Cardiac muscle cell (in vitro differentiated cells and primary cell): Measurements from ENCODE around the gene GTPBP6. TPM values are rescaled to one million over a fixed set of nuclear protein-coding genes. Genes with fewer than 3 reads are reported as not detected.
"Not testable (repeated sequence)": the region's sequence is repeated elsewhere in the genome, so short reads cannot be mapped to it uniquely, and the experiment has no call there.

Source experiments
- DNase-seq, 2 donors: peaks; one replicate each; pipeline versions ENCODE4 v3.0.0 to v3.0.0-alpha.2; 2010 to 2017; ENCODE audit warnings: low read depth in 1 of 2, low spot score in 1 of 2
- H3K27ac ChIP-seq: fragments of 200-600 bp; sonication (generic); 2 replicates; pipeline ENCODE4 v1.5.1; 2016
- H3K27me3 ChIP-seq: fragments of 200-600 bp; sonication (generic); 2 replicates; pipeline ENCODE4 v1.6.0; 2016; ENCODE audit warnings: control low read depth
- H3K36me3 ChIP-seq: fragments of 200-600 bp; sonication (generic); 2 replicates; pipeline ENCODE4 v1.5.1; 2016; ENCODE audit warnings: control low read depth
- H3K4me1 ChIP-seq: fragments of 200-600 bp; sonication (generic); 2 replicates; pipeline ENCODE4 v1.8.1; 2017; ENCODE audit warnings: low read depth, mild to moderate bottlenecking, mixed run types
- H3K4me3 ChIP-seq: fragments of 200-600 bp; sonication (generic); 2 replicates; pipeline ENCODE4 v1.5.1; 2016; ENCODE audit warnings: mild to moderate bottlenecking
- H3K9me3 ChIP-seq: fragments of 200-600 bp; sonication (generic); 2 replicates; pipeline ENCODE4 v1.5.1; 2017; ENCODE audit warnings: low read depth, mild to moderate bottlenecking, control low read depth
- CTCF ChIP-seq: IDR thresholded peaks from 2 replicates; pipeline ENCODE4 v1.5.1; 2012; ENCODE audit warnings: low read depth, mild to moderate bottlenecking, low read length
- polyA plus RNA-seq: library from polyadenylated mRNA; unstranded; fragments of >200 nt; fragmentation: Nextera tagmentation; extraction: Ambion mirVana; gene quantifications from 2 replicates; pipeline ENCODE4 v1.2.1, GENCODE V29; 2016
- total RNA-seq: library from RNA; depleted of rRNA; stranded (reverse); fragments of >200 nt; gene quantifications from 2 replicates; pipeline ENCODE4 v1.2.3, GENCODE V29; 2016

Gene GTPBP6
- total and polyA plus RNA-seq, 2 experiments from 2014 or later, result 59.2 to 60.9 TPM

GRCh38 chrX:267771-268261, 50.8 kb downstream of the GTPBP6 start:
- DNase-seq, result no peak
- Histone ChIP-seq H3K36me3 (no peaks in the 10 kb centered on the region), H3K9me3 (no peaks in the 10 kb centered on the region), H3K4me1 (peaks cover 3% of the 10 kb centered on the region), H3K27ac (no peak overlapping the region), H3K27me3 (no peaks in the 10 kb centered on the region), H3K4me3 (no peak overlapping the region)
- TF ChIP-seq CTCF, result no peak

- Histone ChIP-seq H3K4me3 (no peak overlapping the region), H3K4me1 (peaks cover 19% of the 10 kb centered on the region), H3K9me3 (no peaks in the 10 kb centered on the region), H3K36me3 (no peaks in the 10 kb centered on the region), H3K27ac (no peak overlapping the region), H3K27me3 (no peaks in the 10 kb centered on the region)
- TF ChIP-seq CTCF, result no peak
- DNase-seq, result no peak
Measured at GRCh38 chrX:265502-265901, 53.1 kb downstream of the GTPBP6 start.

GRCh38 chrX:264634-265455, 53.8 kb downstream of the GTPBP6 start:
- Histone ChIP-seq H3K4me1 (peaks cover 19% of the 10 kb centered on the region), H3K27ac (no peak overlapping the region), H3K27me3 (no peaks in the 10 kb centered on the region), H3K4me3 (no peak overlapping the region), H3K9me3 (no peaks in the 10 kb centered on the region), H3K36me3 (no peaks in the 10 kb centered on the region)
- no peak for TF ChIP-seq CTCF
- peak in 1 of 2 donors; percentile 89 for DNase-seq

GRCh38 chrX:264006-264405, 54.6 kb downstream of the GTPBP6 start:
- H3K27me3 ChIP-seq, H3K9me3 ChIP-seq, H3K4me3 ChIP-seq, DNase-seq, H3K36me3 ChIP-seq, H3K27ac ChIP-seq: not testable (repeated sequence)
- peaks cover 19% of the 10 kb centered on the region for H3K4me1 ChIP-seq

GRCh38 chrX:262381-262909, 56.2 kb downstream of the GTPBP6 start:
- Histone ChIP-seq H3K36me3 (no peaks in the 10 kb centered on the region), H3K4me1 (peaks cover 19% of the 10 kb centered on the region), H3K27me3 (no peaks in the 10 kb centered on the region), H3K27ac (peak overlapping the region; percentile 64), H3K4me3 (no peak overlapping the region), H3K9me3 (no peaks in the 10 kb centered on the region)
- DNase-seq, result no peak
- TF ChIP-seq CTCF, result no peak

GRCh38 chrX:261919-262352, 56.7 kb downstream of the GTPBP6 start:
- DNase-seq, result no peak
- Histone ChIP-seq H3K9me3 (no peaks in the 10 kb centered on the region), H3K4me1 (peaks cover 19% of the 10 kb centered on the region), H3K4me3 (no peak overlapping the region), H3K36me3 (no peaks in the 10 kb centered on the region), H3K27me3 (no peaks in the 10 kb centered on the region), H3K27ac (peak overlapping the region; percentile 64)
- TF ChIP-seq CTCF, result no peak
